HCT116 (cell line): ENCODE data around the gene CUBN. TPM values are rescaled to one million over a fixed set of nuclear protein-coding genes. Genes with fewer than 3 reads are reported as not detected.

Source experiments
- ATAC-seq: fragments of 200-7000 bp; cut with Tn5 transposase; 2 replicates; pipeline ENCODE4 v1.9.1; 2020; ENCODE audit warnings: mild to moderate bottlenecking, moderate library complexity
- BruUV-seq: library from RNA; stranded (reverse); fragments of 400-500 nt; replicated peaks from 2 replicates; lab custom pipeline; 2021; lab: Mats Ljungman, UMichigan
- CTCF ChIA-PET: fragments of 300-600 bp; sonication (Branson Sonifier 250); formaldehyde crosslinking; loops from one replicate; lab custom pipeline; 2021; ENCODE audit warnings: antibody characterized with exemption; lab: Charles Lee
- POLR2A ChIA-PET: fragments of 300-600, 350-600 bp; sonication (Branson Sonifier 250); formaldehyde crosslinking; loops from one replicate; lab custom pipeline; 2021; ENCODE audit warnings: antibody characterized with exemption; lab: Charles Lee
- RAD21 ChIA-PET, 2 experiments: fragments of 300-600 bp; sonication (Branson Sonifier 250); formaldehyde crosslinking; loops; one replicate each; lab custom pipeline; 2023; ENCODE audit warnings: low total read pairs in 2 of 2; ENCODE audit not compliant: uncharacterized antibody in 2 of 2, unreplicated experiment in 2 of 2, low non-redundant PET in 1 of 2; lab: Charles Lee
- DNase-seq: peaks from one replicate; pipeline ENCODE4 v3.0.0-alpha.2; 2010; ENCODE audit warnings: low read depth, low spot score
- H2AFZ ChIP-seq: fragments of 200-600 bp; shearing (Covaris generic), sonication (generic); 2 replicates; pipeline ENCODE4 v1.6.1; 2017; ENCODE audit warnings: low read depth, mixed run types, mixed read lengths, antibody characterized with exemption, low read length; ENCODE audit not compliant: poor library complexity, severe bottlenecking
- H3K27ac ChIP-seq: 2 replicates; pipeline ENCODE4 v1.5.1; 2012; ENCODE audit warnings: low read depth, low read length
- H3K27me3 ChIP-seq: fragments of 200-600 bp; sonication (generic); 2 replicates; pipeline ENCODE4 v1.6.1; 2016; ENCODE audit warnings: mixed run types, low read length, mixed read lengths; ENCODE audit not compliant: insufficient read depth
- H3K36me3 ChIP-seq, 2 experiments: fragments of 200-500 bp in 1 of 2; fragments of 200-600 bp in 1 of 2; sonication (Bioruptor generic) in 1 of 2; sonication (generic) in 1 of 2; 2 replicates each; pipeline versions ENCODE4 v1.5.1 to v1.6.1; 2014 to 2016; ENCODE audit warnings: low read length in 2 of 2, inconsistent platforms in 1 of 2, mixed read lengths in 1 of 2, mixed run types in 1 of 2; ENCODE audit not compliant: insufficient read depth in 2 of 2, control insufficient read depth in 1 of 2
- H3K4me1 ChIP-seq, 2 experiments: fragments of 200-600 bp in 1 of 2; sonication (generic) in 1 of 2; 2 replicates each; pipeline versions ENCODE4 v1.5.1 to v1.6.1; 2012 to 2017; ENCODE audit warnings: low read length in 2 of 2, inconsistent platforms in 1 of 2, mild to moderate bottlenecking in 1 of 2, mixed read lengths in 1 of 2, mixed run types in 1 of 2, moderate library complexity in 1 of 2; ENCODE audit not compliant: insufficient read depth in 2 of 2, control insufficient read depth in 1 of 2
- H3K4me2 ChIP-seq: fragments of 200-600 bp; sonication (generic); 2 replicates; pipeline ENCODE4 v1.6.1; 2017; ENCODE audit warnings: mixed run types, low read length, mixed read lengths
- H3K4me3 ChIP-seq, 2 experiments: fragments of 200-600 bp in 1 of 2; sonication (generic) in 1 of 2; replicated peaks in 1 of 2; 2 replicates each; pipeline ENCODE4 v1.5.1; 2011 to 2016; ENCODE audit warnings: low read length in 2 of 2, control low read depth in 1 of 2, low read depth in 1 of 2, mild to moderate bottlenecking in 1 of 2, mixed read lengths in 1 of 2, mixed run types in 1 of 2
- H3K79me2 ChIP-seq: fragments of 200-600 bp; sonication (generic); 2 replicates; pipeline ENCODE4 v1.6.1; 2017; ENCODE audit warnings: mild to moderate bottlenecking, mixed run types, low read length, moderate library complexity, mixed read lengths; ENCODE audit not compliant: insufficient read depth
- H3K9ac ChIP-seq: fragments of 200-600 bp; sonication (generic); 2 replicates; pipeline ENCODE4 v1.6.1; 2016; ENCODE audit warnings: low read length, mixed read lengths
- H3K9me2 ChIP-seq: fragments of 200-600 bp; sonication (generic), shearing (Covaris generic); 2 replicates; pipeline ENCODE4 v1.6.1; 2017; ENCODE audit warnings: mixed run types, mild to moderate bottlenecking, moderate library complexity; ENCODE audit not compliant: insufficient read depth
- H3K9me3 ChIP-seq, 2 experiments: fragments of 200-500 bp in 1 of 2; fragments of 200-600 bp in 1 of 2; sonication (Bioruptor generic) in 1 of 2; sonication (generic) in 1 of 2; 2 replicates each; pipeline ENCODE4 v1.6.1; 2014 to 2017; ENCODE audit warnings: low read length in 2 of 2, mixed read lengths in 2 of 2, inconsistent platforms in 1 of 2, low read depth in 1 of 2, mild to moderate bottlenecking in 1 of 2, mixed run types in 1 of 2, moderate library complexity in 1 of 2; ENCODE audit not compliant: control insufficient read depth in 1 of 2, insufficient read depth in 1 of 2
- H4K20me1 ChIP-seq: fragments of 200-600 bp; sonication (generic), shearing (Covaris generic); 2 replicates; pipeline ENCODE4 v1.6.1; 2017; ENCODE audit warnings: mixed run types, mild to moderate bottlenecking, moderate library complexity; ENCODE audit not compliant: insufficient read depth
- ATF3 ChIP-seq: IDR thresholded peaks from 2 replicates; pipeline ENCODE4 v1.6.1; 2012
- CBX3 ChIP-seq: IDR thresholded peaks from 2 replicates; pipeline ENCODE4 v1.6.1; 2012; ENCODE audit warnings: low read depth
- CEBPB ChIP-seq: IDR thresholded peaks from 2 replicates; pipeline ENCODE4 v1.6.1; 2012; ENCODE audit warnings: low read depth
- EGR1 ChIP-seq: IDR thresholded peaks from 2 replicates; pipeline ENCODE4 v1.6.1; 2012; ENCODE audit warnings: low read depth
- ELF1 ChIP-seq: IDR thresholded peaks from 2 replicates; pipeline ENCODE4 v1.6.1; 2012; ENCODE audit warnings: low read depth, borderline replicate concordance
- EZH2 ChIP-seq: fragments of 200-600 bp; sonication (generic); IDR thresholded peaks from 2 replicates; pipeline ENCODE4 v1.6.1; 2017; ENCODE audit warnings: antibody characterized with exemption, mixed run types
- EZH2phosphoT487 ChIP-seq: fragments of 200-600 bp; IDR thresholded peaks from 2 replicates; pipeline ENCODE4 v1.6.1; 2018; ENCODE audit warnings: antibody characterized with exemption, borderline replicate concordance
- JUND ChIP-seq: IDR thresholded peaks from 2 replicates; pipeline ENCODE4 v1.6.1; 2012
- POLR2A ChIP-seq: IDR thresholded peaks from 2 replicates; pipeline ENCODE4 v1.7.0; 2011; ENCODE audit warnings: borderline replicate concordance; ENCODE audit not compliant: insufficient read depth, insufficient read length; ENCODE audit errors: extremely low read depth
- POLR2AphosphoS5 ChIP-seq: IDR thresholded peaks from 2 replicates; pipeline ENCODE4 v1.6.1; 2011; ENCODE audit warnings: mild to moderate bottlenecking, low read depth, low read length, moderate library complexity
- RAD21 ChIP-seq: IDR thresholded peaks from 2 replicates; pipeline ENCODE4 v1.6.1; 2012; ENCODE audit warnings: low read depth, mild to moderate bottlenecking
- SP1 ChIP-seq: IDR thresholded peaks from 2 replicates; pipeline ENCODE4 v1.6.1; 2012; ENCODE audit warnings: low read depth
- TCF7L2 ChIP-seq: IDR thresholded peaks from 2 replicates; pipeline ENCODE4 v1.7.0; 2011; ENCODE audit warnings: borderline replicate concordance, inconsistent platforms; ENCODE audit not compliant: insufficient read depth, insufficient read length; ENCODE audit errors: extremely low read depth
- YY1 ChIP-seq: IDR thresholded peaks from 2 replicates; pipeline ENCODE4 v1.6.1; 2011; ENCODE audit warnings: low read length, low read depth, moderate library complexity, mild to moderate bottlenecking; ENCODE audit not compliant: insufficient replicate concordance; ENCODE audit errors: extremely low read depth
- ZFX ChIP-seq: fragments of 450-650 bp; IDR thresholded peaks from 2 replicates; pipeline ENCODE4 v1.6.1; 2017
- intact Hi-C: fragments of 100-400 bp; cut with micrococcal nuclease; formaldehyde crosslinking; loops from 2 replicates; pipeline ENCODE4 v1.10.0; 2022
- total RNA-seq: library from RNA; stranded (reverse); gene quantifications from one replicate; pipeline ENCODE4 v1.2.1, GENCODE V29; 2021; ENCODE audit not compliant: unreplicated experiment
- TF ChIP-seq, protein P1 (sequence below): IDR thresholded peaks from 2 replicates; pipeline ENCODE4 v1.6.1; 2012
- TF ChIP-seq, protein P2 (sequence below): IDR thresholded peaks from 2 replicates; pipeline ENCODE4 v1.6.1; 2011; ENCODE audit warnings: mild to moderate bottlenecking, low read length, moderate library complexity; ENCODE audit not compliant: insufficient replicate concordance; ENCODE audit errors: extremely low read depth
- TF ChIP-seq, protein P3 (sequence below), 3 experiments: fragments of 200-600 bp in 1 of 3; sonication (generic) in 1 of 3; IDR thresholded peaks in 2 of 3; conservative IDR thresholded peaks in 1 of 3; 2 replicates each; pipeline ENCODE4 v1.5.1; 2012 to 2017; ENCODE audit warnings: low read depth in 2 of 3, low read length in 2 of 3, antibody characterized with exemption in 1 of 3, borderline replicate concordance in 1 of 3, control low read depth in 1 of 3, mild to moderate bottlenecking in 1 of 3, mixed read lengths in 1 of 3, mixed run types in 1 of 3, moderate library complexity in 1 of 3; ENCODE audit not compliant: insufficient read depth in 1 of 3

Gene CUBN
- total RNA-seq, 1 experiment from 2014 or later = 1.2 TPM

DNA sequence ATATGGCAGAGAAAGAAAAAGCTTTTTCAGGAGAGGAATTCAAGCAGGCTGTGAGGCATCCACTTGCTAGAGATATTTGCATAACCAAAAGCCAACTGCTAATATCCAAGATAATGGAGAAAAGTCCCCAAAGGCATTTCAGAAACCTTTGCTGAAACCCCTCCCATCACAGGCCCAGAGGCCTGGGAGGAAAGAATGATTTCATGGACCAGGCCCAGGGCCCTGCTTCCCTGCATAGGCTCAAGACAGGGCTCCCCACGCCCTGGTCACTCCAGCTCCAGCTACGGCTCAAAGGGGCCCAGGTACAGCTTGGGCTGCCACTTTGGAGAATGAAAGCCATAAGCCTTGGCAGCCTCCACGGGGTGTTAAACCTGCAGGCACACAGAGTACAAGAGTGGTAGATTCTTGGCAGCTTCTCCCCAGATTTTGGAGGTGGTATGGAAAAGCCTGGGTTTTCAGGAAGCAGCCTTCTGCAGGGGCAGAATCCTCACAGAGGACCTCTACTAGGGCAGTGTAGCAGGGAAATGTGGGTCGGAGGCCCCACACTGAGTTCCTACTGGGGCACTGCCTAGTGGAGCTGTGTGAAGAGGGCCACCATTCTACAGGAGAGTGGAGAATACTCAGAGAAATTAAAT lies 306.8 kb downstream of the CUBN start (continued):
- TF ChIP-seq POLR2A = no peak
- no peak for TF ChIP-seq ELF1
- TF ChIP-seq JUND = no peak
- TF ChIP-seq CEBPB = no peak
- TF ChIP-seq, protein P1, sequence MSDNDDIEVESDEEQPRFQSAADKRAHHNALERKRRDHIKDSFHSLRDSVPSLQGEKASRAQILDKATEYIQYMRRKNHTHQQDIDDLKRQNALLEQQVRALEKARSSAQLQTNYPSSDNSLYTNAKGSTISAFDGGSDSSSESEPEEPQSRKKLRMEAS = no peak
- no peak for TF ChIP-seq EZH2phosphoT487
- TF ChIP-seq ZFX = no peak
- TF ChIP-seq TCF7L2 = no peak
- no peak for TF ChIP-seq YY1

- POLR2A ChIA-PET = no interaction called here
- intact Hi-C loops = no loop called here
Measured at GRCh38 chr10:16822027-16822426, 307.6 kb downstream of the CUBN start.

More at GRCh38 chr10:16822027-16822426, 307.6 kb downstream of the CUBN start:
- H3K9me2 ChIP-seq = no peaks in the 10 kb centered on the region
- H3K9me3 ChIP-seq = peaks cover 9 to 10% of the 10 kb centered on the region in 2 experiments; a peak in 2 of 4 replicates
- TF ChIP-seq ZFX (no peak), RAD21 (no peak), POLR2A (no peak), EZH2 (no peak), YY1 (no peak), SP1 (no peak), EGR1 (no peak), POLR2AphosphoS5 (no peak), CBX3 (no peak), TCF7L2 (no peak), CEBPB (no peak), JUND (no peak), ATF3 (no peak)
- TF ChIP-seq, protein P2, sequence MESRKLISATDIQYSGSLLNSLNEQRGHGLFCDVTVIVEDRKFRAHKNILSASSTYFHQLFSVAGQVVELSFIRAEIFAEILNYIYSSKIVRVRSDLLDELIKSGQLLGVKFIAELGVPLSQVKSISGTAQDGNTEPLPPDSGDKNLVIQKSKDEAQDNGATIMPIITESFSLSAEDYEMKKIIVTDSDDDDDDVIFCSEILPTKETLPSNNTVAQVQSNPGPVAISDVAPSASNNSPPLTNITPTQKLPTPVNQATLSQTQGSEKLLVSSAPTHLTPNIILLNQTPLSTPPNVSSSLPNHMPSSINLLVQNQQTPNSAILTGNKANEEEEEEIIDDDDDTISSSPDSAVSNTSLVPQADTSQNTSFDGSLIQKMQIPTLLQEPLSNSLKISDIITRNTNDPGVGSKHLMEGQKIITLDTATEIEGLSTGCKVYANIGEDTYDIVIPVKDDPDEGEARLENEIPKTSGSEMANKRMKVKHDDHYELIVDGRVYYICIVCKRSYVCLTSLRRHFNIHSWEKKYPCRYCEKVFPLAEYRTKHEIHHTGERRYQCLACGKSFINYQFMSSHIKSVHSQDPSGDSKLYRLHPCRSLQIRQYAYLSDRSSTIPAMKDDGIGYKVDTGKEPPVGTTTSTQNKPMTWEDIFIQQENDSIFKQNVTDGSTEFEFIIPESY = no peak
- TF ChIP-seq, protein P3, sequence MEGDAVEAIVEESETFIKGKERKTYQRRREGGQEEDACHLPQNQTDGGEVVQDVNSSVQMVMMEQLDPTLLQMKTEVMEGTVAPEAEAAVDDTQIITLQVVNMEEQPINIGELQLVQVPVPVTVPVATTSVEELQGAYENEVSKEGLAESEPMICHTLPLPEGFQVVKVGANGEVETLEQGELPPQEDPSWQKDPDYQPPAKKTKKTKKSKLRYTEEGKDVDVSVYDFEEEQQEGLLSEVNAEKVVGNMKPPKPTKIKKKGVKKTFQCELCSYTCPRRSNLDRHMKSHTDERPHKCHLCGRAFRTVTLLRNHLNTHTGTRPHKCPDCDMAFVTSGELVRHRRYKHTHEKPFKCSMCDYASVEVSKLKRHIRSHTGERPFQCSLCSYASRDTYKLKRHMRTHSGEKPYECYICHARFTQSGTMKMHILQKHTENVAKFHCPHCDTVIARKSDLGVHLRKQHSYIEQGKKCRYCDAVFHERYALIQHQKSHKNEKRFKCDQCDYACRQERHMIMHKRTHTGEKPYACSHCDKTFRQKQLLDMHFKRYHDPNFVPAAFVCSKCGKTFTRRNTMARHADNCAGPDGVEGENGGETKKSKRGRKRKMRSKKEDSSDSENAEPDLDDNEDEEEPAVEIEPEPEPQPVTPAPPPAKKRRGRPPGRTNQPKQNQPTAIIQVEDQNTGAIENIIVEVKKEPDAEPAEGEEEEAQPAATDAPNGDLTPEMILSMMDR (IDR thresholded peaks at IDR 0.05 in 2 of 3, conservative IDR thresholded peaks at IDR 0.05 in 1 of 3; ENCODE audit: borderline replicate concordance in 1 of 3, insufficient read depth in 1 of 3, low read depth in 2 of 3, low read length in 2 of 3) = no peak
- TF ChIP-seq, protein P1 = no peak
- ATAC-seq (no peak), DNase-seq (no peak)
- no peak overlapping the region for H3K9ac ChIP-seq
- no peaks in the 10 kb centered on the region for H3K27me3 ChIP-seq
- H4K20me1 ChIP-seq = no peaks in the 10 kb centered on the region
- H3K4me1 ChIP-seq = peaks cover 3 to 8% of the 10 kb centered on the region in 2 experiments; a peak in 3 of 4 replicates
- CTCF ChIA-PET = no interaction called here
- H3K36me3 ChIP-seq = no peaks in the 10 kb centered on the region
- H3K4me3 ChIP-seq = no peak overlapping the region
- BruUV-seq = no TSS peak
- no peak overlapping the region for H3K4me2 ChIP-seq
- no peak overlapping the region for H3K27ac ChIP-seq
- no peak overlapping the region for H2AFZ ChIP-seq
- RAD21 ChIA-PET = no interaction called here
- H3K79me2 ChIP-seq = no peaks in the 10 kb centered on the region
